ENCODE results near the gene C1QTNF2.
A peak's percentile ranks its signal among the peaks of the same experiment; 100 is the strongest.

The C1QTNF2 gene

DNA sequence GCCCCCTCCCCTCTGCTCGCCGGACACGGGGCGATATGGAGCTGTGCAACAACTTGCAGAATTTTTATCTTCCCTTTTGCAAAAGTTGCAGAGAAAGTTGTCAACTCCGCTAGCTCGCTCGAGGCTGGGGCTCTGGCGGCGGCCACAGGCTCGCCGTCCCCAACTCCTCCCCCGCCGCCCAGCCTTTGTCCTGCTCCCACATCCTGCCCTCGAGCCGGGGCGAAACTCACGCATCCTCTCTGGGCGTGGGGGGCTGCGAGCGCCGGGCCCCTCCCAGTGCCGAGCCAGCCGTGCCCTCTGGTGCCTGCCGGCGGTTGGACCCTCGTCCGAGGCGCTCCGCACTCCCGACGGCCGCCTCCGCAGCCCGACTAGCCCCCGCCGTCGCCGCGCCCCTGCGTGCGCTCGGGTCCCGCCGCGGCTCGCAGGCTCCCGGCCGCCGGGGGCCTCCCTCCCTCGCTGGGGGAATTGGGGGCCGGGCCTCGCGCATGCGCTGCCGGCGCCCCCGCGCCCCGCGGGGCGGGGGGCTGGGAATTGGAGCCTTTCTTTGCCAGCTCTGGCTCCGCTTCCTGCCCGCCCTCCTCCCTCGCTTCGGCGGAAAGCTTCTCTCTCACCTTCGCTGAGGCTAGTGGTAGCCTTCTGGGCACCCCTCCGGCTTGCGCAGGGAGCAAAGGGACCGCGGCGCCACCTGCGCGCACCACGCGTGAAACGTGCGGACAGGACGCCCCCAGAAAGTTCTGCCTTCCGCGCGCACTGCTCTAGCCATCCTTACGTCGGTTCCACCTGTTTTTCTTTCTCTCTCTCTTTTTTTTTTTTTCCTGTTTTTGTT is 58.1 kb downstream of the C1QTNF2 start, which contains the start of gene CCNJL:
TSS of gene CCNJL (minus strand) at position 431 of the 826 bp plus-strand sequence. CDS start 641 bp downstream, outside the sequence.
- Mint-ChIP-seq H3K36me3 (ENCODE audit: low read depth) (peaks cover 2% of the 10 kb centered on the region), H3K4me1 (ENCODE audit: low read depth) (peaks cover 2% of the 10 kb centered on the region), H3K4me3 (peak within 1 kb of the TSS; percentile 77), H3K27me3 (ENCODE audit: low read depth) (peaks cover 73% of the 10 kb centered on the region), H3K9me3 (no peaks in the 10 kb centered on the region), H3K27ac (no peak within 1 kb of the TSS)

DNA sequence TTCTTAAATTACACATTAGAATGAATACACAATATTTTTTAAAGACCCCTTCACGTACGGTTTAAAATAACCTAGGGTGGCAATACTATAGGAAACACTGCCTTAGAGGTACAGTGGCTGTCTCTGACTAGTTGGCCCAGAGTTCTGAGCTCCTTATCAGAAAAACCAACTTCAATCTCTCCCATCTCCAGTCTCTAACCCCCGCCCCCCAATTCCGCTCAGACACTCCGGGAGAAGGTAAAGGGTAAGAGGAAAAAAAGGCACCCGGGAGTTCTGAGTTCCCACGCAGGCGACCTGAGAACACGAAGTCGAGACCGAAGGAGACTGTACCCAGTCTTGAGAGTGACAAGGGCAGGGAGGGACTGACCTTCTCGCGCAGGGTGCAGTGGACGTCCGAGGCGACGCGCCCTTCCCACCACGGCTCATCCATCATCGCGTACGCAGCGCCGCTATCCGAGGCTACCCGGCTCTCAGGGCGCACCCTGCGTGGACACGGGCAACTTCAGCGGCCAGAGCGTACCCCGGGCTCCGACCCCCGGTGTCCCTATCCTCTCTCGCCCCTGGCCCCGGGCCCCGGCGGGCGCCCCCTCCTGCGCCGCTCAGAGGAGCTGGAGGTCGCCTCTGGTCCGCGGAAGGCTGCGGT is 58.8 kb downstream of the C1QTNF2 start:
- Mint-ChIP-seq H3K36me3 (ENCODE audit: low read depth) (peaks cover 2% of the 10 kb centered on the region), H3K27me3 (ENCODE audit: low read depth) (peaks cover 70% of the 10 kb centered on the region), H3K4me1 (ENCODE audit: low read depth) (peaks cover 2% of the 10 kb centered on the region), H3K27ac (no peak overlapping the region), H3K9me3 (no peaks in the 10 kb centered on the region), H3K4me3 (peak overlapping the region; percentile 33)

DNA sequence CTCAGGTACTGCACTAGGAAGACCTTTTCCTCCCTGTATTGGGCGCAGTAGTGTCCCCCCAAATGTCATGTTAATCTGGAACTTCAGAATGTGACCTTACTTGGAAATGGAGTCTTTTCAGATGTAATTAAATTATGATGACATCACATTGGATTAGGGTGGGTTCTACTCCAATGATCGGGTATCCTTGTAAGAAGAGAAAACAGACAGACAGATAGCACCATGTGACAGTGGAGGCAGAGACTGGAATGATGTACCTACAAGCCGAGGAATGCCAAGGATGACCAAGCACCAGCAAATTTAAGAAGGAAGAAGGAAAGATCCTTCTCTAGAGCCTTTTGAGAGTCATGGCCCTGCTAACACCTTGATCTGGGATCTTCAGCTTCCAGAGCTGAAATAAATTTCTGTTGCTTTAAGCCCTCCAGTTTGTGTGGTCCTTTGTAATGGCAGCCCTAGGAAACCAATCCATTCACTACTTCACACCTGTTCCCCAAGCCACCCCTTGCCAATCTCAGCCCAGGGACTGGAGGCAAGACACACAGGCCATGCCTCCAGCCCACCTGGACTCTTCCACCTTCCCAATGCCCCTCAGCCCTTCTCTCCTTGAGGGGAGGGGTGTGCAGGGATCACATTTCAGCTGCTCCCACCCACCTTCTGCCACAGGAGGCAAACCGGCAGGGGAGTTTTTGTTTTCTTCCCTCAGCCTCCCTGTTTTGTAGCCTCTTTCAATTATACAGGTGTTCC is 59.7 kb downstream of the C1QTNF2 start:
- H3K4me1 Mint-ChIP-seq (ENCODE audit: low read depth) = peaks cover 2% of the 10 kb centered on the region
- no peaks in the 10 kb centered on the region for H3K9me3 Mint-ChIP-seq
- no peak overlapping the region for H3K4me3 Mint-ChIP-seq
- H3K27me3 Mint-ChIP-seq (ENCODE audit: low read depth) = peaks cover 65% of the 10 kb centered on the region
- no peak overlapping the region for H3K27ac Mint-ChIP-seq
- H3K36me3 Mint-ChIP-seq (ENCODE audit: low read depth) = peaks cover 2% of the 10 kb centered on the region

DNA sequence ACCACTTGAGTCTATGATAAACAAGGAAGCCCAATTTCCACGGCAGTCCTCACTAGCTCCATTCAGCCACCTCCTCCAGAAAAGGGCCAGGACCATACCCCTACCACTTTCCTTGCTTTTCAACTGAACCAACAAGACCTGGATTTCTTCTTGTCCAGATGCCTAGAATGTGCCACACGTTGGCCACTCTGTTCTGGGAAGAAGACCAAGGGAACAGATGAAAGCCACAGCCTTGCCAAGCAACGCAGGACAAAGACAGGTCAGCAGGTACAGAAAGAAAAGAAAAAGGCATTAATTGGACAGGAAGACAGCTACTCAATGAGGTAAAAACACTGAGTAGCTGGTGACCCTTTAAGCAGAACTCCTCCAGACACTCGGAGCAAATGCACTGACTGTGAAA is 60.3 kb downstream of the C1QTNF2 start:
- peaks cover 2% of the 10 kb centered on the region for H3K4me1 Mint-ChIP-seq (ENCODE audit: low read depth)
- H3K27me3 Mint-ChIP-seq (ENCODE audit: low read depth) = peaks cover 64% of the 10 kb centered on the region
- H3K36me3 Mint-ChIP-seq (ENCODE audit: low read depth) = peaks cover 2% of the 10 kb centered on the region
- H3K9me3 Mint-ChIP-seq = no peaks in the 10 kb centered on the region
- no peak overlapping the region for H3K4me3 Mint-ChIP-seq
- H3K27ac Mint-ChIP-seq = no peak overlapping the region

DNA sequence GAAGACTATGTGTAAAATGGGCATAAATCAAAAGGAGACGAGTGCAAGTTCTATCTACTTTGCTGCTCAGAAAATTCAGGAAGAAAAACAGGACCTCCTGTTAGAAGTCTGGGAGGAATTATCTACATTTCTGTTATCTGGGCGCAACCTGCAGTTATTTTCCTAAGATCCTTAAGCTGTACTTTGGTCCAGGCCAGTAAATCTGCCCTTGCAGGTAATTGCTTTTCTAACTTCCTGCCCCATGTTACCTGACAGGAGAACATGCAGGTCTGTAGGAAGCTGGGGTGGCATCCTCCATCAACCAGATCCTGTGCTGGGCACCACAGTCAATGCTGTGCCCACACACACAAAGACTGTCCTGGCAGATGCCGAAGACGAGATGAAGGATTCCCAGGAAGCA is 63.7 kb downstream of the C1QTNF2 start:
- H3K36me3 Mint-ChIP-seq (ENCODE audit: low read depth) = no peaks in the 10 kb centered on the region
- no peaks in the 10 kb centered on the region for H3K9me3 Mint-ChIP-seq
- no peak overlapping the region for H3K27ac Mint-ChIP-seq
- H3K27me3 Mint-ChIP-seq (ENCODE audit: low read depth) = peaks cover 40% of the 10 kb centered on the region
- no peaks in the 10 kb centered on the region for H3K4me1 Mint-ChIP-seq (ENCODE audit: low read depth)
- no peak overlapping the region for H3K4me3 Mint-ChIP-seq

DNA sequence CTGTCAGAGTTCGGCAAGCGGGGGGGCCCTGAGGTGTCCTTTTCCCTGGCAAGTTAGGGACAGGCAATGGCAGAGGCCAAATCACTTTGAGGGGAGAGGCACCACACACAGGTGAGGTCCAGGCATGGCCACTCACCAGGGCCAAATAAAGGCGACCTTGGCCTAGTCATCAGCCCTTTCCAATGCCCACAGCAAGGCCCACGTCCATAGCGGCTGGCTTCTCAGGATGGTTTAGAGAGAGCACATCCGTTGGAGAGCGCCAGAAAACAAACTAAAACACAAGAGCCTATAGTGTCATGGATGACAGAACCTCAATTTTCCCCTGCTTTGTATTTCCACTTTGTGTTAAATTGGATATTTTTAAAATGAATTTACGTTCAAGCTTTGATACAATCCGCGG is 65.1 kb downstream of the C1QTNF2 start:
- H3K27me3 Mint-ChIP-seq (ENCODE audit: low read depth) = peaks cover 26% of the 10 kb centered on the region
- no peaks in the 10 kb centered on the region for H3K4me1 Mint-ChIP-seq (ENCODE audit: low read depth)

DNA sequence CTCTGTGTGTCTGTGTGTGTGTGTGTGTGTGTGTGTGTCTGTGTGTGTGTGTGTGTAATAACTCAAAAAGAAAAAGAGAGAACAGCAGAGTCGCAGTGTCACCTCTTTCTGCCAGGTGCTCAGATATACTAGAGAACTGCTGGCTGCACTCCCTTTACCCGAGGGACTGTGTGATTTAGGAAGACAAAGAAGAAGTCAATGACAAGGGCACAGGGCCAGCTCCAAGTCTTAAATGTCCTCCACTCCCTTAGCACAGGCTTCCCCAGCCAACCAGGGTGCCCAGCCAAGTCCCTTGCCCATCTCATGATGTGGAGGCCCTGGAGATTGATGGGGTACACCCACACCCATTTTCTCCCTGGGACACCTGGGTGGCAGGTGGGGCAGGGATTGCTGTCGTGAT is 66.7 kb downstream of the C1QTNF2 start:
- Mint-ChIP-seq H3K4me3 (no peak overlapping the region), H3K27ac (no peak overlapping the region), H3K4me1 (ENCODE audit: low read depth) (no peaks in the 10 kb centered on the region), H3K9me3 (no peaks in the 10 kb centered on the region), H3K27me3 (ENCODE audit: low read depth) (peaks cover 10% of the 10 kb centered on the region), H3K36me3 (ENCODE audit: low read depth) (no peaks in the 10 kb centered on the region)

More for the DNA sequence above, 65.1 kb downstream of the C1QTNF2 start:
- no peaks in the 10 kb centered on the region for H3K9me3 Mint-ChIP-seq
- H3K4me3 Mint-ChIP-seq = no peak overlapping the region
- H3K27ac Mint-ChIP-seq = no peak overlapping the region
- H3K36me3 Mint-ChIP-seq (ENCODE audit: low read depth) = no peaks in the 10 kb centered on the region

DNA sequence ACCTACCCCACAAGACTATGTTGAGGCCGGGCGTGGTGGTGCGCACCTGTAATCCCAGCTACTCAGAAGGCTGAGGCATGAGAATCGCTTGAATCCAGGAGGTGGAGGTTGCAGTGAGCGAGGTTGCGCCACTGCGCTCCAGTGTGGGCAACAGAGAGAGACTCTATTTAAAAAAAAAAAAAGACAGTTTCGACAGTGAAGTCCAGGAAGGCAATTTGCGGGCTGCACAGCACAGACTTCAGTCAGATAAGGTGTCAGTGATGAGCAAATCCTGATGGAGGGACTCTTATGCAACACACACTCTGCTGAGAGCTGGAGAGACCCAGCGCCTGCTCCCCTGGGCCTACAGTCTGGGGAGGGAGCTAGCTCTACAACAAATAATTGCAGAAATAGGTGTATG is 72.2 kb downstream of the C1QTNF2 start:
- Mint-ChIP-seq H3K27me3 (ENCODE audit: low read depth) (no peaks in the 10 kb centered on the region), H3K36me3 (ENCODE audit: low read depth) (no peaks in the 10 kb centered on the region), H3K27ac (no peak overlapping the region), H3K4me3 (no peak overlapping the region), H3K4me1 (ENCODE audit: low read depth) (no peaks in the 10 kb centered on the region), H3K9me3 (no peaks in the 10 kb centered on the region)

DNA sequence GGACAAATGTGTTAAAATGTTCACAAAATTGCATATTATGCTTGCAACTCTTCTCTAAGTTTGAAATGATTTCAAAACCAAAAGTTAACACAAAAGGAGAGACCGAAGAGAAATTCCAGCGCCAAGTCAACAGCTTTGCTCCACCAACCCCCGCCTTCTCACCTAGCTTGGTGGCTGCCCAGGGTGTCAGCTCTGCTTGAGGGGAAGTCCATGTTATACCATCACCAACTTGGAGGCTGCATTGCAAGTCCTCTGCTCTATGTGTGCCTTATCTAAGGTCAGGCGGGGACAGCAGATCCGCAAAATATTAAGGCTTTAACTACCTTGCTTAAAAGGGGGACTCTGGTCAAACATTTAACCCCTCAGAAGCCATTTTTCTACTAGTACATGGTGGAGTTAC is 72.7 kb downstream of the C1QTNF2 start:
- no peaks in the 10 kb centered on the region for H3K9me3 Mint-ChIP-seq
- no peak overlapping the region for H3K27ac Mint-ChIP-seq
- H3K27me3 Mint-ChIP-seq (ENCODE audit: low read depth) = no peaks in the 10 kb centered on the region
- no peaks in the 10 kb centered on the region for H3K36me3 Mint-ChIP-seq (ENCODE audit: low read depth)
- no peak overlapping the region for H3K4me3 Mint-ChIP-seq
- H3K4me1 Mint-ChIP-seq (ENCODE audit: low read depth) = no peaks in the 10 kb centered on the region

Measured in T-helper 1 cell treated with Interleukin-12 subunit alpha and Interleukin-12 subunit beta and Interleukin-4 antibody, amounts not matched to agents 30 μg/mL and 1 μg/mL, for 36 hours (primary cell).